ENCODE results near the gene FBXO3. TPM values are rescaled to one million over a fixed set of nuclear protein-coding genes. Genes with fewer than 3 reads are reported as not detected.

Gene FBXO3
- total and polyA plus RNA-seq, 4 donors, result 13.6 to 46.4 (median 23.4) TPM

- H3K9ac ChIP-seq (ENCODE audit: insufficient read depth in 1 of 2, low read length in 2 of 2), result peak overlapping the region; percentile 12 to 63
- peaks cover 11 to 38% (median 28%) of the 10 kb centered on the region in 5 donors for H3K4me1 ChIP-seq (ENCODE audit: control insufficient read depth in 5 of 5, insufficient read depth in 5 of 5, low read length in 5 of 5)
- peak overlapping the region; percentile 87 to 92 for H3K27ac ChIP-seq (ENCODE audit: low read depth in 1 of 2, low read length in 1 of 2)
- H3K9me3 ChIP-seq (ENCODE audit: control insufficient read depth in 4 of 4, insufficient read depth in 3 of 4, low read length in 3 of 4), result no peaks in the 10 kb centered on the region
- H3K27me3 ChIP-seq (ENCODE audit: control insufficient read depth in 3 of 3, insufficient read depth in 3 of 3, low read length in 2 of 3), result no peaks in the 10 kb centered on the region
- H3K4me3 ChIP-seq, result no peak overlapping the region
- DNase-seq (peak; percentile 73 to 93 (median 89)), ATAC-seq (ENCODE audit: insufficient read depth, low FRiP score) (no peak)
- 15 to 23% methylated on average over 7 of the region's 7 CpGs for WGBS, 2 donors
- TF ChIP-seq, protein P1, sequence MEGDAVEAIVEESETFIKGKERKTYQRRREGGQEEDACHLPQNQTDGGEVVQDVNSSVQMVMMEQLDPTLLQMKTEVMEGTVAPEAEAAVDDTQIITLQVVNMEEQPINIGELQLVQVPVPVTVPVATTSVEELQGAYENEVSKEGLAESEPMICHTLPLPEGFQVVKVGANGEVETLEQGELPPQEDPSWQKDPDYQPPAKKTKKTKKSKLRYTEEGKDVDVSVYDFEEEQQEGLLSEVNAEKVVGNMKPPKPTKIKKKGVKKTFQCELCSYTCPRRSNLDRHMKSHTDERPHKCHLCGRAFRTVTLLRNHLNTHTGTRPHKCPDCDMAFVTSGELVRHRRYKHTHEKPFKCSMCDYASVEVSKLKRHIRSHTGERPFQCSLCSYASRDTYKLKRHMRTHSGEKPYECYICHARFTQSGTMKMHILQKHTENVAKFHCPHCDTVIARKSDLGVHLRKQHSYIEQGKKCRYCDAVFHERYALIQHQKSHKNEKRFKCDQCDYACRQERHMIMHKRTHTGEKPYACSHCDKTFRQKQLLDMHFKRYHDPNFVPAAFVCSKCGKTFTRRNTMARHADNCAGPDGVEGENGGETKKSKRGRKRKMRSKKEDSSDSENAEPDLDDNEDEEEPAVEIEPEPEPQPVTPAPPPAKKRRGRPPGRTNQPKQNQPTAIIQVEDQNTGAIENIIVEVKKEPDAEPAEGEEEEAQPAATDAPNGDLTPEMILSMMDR (IDR thresholded peaks at IDR 0.05; ENCODE audit: control extremely low read depth, extremely low read depth), result no peak
- peaks cover 0 to 7% (median 4%) of the 10 kb centered on the region in 4 donors for H3K36me3 ChIP-seq (ENCODE audit: control insufficient read depth in 4 of 4, insufficient read depth in 4 of 4, low read length in 4 of 4)
Measured at GRCh38 chr11:33701302-33702230, 72.8 kb downstream of the FBXO3 start.

DNA sequence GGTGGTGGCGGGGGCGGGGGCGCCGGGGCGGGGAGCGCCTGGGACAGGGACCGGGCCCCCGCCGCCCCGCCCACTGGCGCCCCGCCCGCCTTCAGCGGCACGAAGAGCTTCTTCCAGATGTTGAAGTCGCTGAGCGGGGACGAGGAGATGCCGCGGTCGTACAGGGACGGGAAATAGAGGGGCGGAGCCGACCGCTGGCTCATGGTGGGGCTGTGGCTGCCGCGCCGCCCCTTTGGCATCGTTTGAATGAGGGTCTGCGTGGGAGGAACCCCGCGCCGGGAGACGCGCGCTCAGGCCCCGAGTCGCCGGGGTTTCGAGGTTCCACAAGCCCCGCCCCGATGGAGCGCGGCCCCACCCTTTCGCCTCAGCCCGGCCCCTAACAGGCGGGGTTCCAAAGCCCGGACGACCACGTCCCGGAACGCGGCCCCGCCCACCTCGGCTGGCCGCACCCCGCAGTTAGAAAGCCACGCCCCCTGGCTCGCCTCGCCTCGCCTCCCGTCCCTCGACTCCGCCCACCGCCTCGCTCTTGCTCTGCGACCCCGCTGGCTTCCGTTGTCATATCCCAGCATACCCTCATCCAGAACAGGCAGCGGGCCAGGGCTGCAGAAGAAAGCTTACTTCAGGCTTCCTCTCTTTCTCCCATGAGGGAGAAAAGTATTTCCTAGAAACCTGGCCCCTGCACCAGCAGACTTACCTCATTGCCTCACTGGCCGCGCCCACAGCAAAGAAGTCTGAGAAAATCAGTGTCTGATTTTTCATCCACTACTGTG lies 73.6 kb downstream of the FBXO3 start, which contains the start of gene C11orf91:
TSS of gene C11orf91 (minus strand) at position 325 of the 770 bp plus-strand sequence. CDS start at position 239, 86 bp downstream.
- DNase-seq (peak; percentile 99), ATAC-seq (ENCODE audit: insufficient read depth, low FRiP score) (peak; percentile 86)
- peaks cover 11 to 39% (median 26%) of the 10 kb centered on the region in 5 donors for H3K4me1 ChIP-seq (ENCODE audit: control insufficient read depth in 5 of 5, insufficient read depth in 5 of 5, low read length in 5 of 5)
- H3K9ac ChIP-seq (ENCODE audit: insufficient read depth in 1 of 2, low read length in 2 of 2), result peak within 1 kb of the TSS; percentile 12 to 63
- H3K27me3 ChIP-seq (ENCODE audit: control insufficient read depth in 3 of 3, insufficient read depth in 3 of 3, low read length in 2 of 3), result no peaks in the 10 kb centered on the region
- H3K36me3 ChIP-seq (ENCODE audit: control insufficient read depth in 4 of 4, insufficient read depth in 4 of 4, low read length in 4 of 4), result peaks cover 0 to 5% (median 2%) of the 10 kb centered on the region in 4 donors
- TF ChIP-seq, protein P1 (IDR thresholded peaks at IDR 0.05; ENCODE audit: control extremely low read depth, extremely low read depth), result no peak
- 0 to 1% methylated on average over 63 to 72 of the region's 72 CpGs for WGBS, 2 donors
- peak within 1 kb of the TSS; percentile 38 for H3K4me3 ChIP-seq
- no peaks in the 10 kb centered on the region for H3K9me3 ChIP-seq (ENCODE audit: control insufficient read depth in 4 of 4, insufficient read depth in 3 of 4, low read length in 3 of 4)
- H3K27ac ChIP-seq (ENCODE audit: low read depth in 1 of 2, low read length in 1 of 2), result peak within 1 kb of the TSS; percentile 87 to 92

DNA sequence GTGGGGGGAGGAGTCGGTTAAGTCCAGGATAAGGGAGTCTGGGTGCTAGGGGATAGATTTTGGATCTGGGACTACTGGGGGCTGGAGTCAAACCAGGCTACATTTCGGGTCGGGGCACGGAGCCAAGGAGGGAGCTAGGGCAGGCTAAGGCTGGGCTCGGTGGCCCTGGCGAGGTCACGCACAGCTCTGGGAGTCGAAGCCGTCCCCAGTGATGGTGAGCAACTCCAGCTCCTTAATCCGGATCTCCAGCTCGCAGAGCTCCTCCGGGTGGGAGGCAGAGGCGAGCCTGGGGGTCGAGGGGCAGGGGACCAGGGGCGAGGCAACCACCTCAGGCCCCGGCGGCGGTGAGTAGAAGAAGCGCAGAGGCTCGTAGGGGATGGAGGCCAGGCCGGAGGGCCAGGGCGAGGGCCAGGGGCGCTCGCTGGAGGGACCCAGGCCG lies 74.2 kb downstream of the FBXO3 start:
- H3K4me1 ChIP-seq (ENCODE audit: control insufficient read depth in 5 of 5, insufficient read depth in 5 of 5, low read length in 5 of 5), result peaks cover 11 to 37% (median 25%) of the 10 kb centered on the region in 5 donors
- no peak overlapping the region for H3K4me3 ChIP-seq
- H3K27me3 ChIP-seq (ENCODE audit: control insufficient read depth in 3 of 3, insufficient read depth in 3 of 3, low read length in 2 of 3), result no peaks in the 10 kb centered on the region
- TF ChIP-seq, protein P1 (IDR thresholded peaks at IDR 0.05; ENCODE audit: control extremely low read depth, extremely low read depth), result no peak
- no peaks in the 10 kb centered on the region for H3K9me3 ChIP-seq (ENCODE audit: control insufficient read depth in 4 of 4, insufficient read depth in 3 of 4, low read length in 3 of 4)
- ATAC-seq (ENCODE audit: insufficient read depth, low FRiP score), result no peak
- H3K9ac ChIP-seq (ENCODE audit: insufficient read depth in 1 of 2, low read length in 2 of 2), result no peak overlapping the region
- DNase-seq, result no peak
- H3K27ac ChIP-seq (ENCODE audit: low read depth in 1 of 2, low read length in 1 of 2), result peak overlapping the region; percentile 37 to 47
- 30 to 40% methylated on average over 21 to 25 of the region's 25 CpGs for WGBS, 2 donors
- H3K36me3 ChIP-seq (ENCODE audit: control insufficient read depth in 4 of 4, insufficient read depth in 4 of 4, low read length in 4 of 4), result peaks cover 0 to 2% (median 0%) of the 10 kb centered on the region in 4 donors

Data from lung (tissue), 12 donors.